GM23248 (cell line): ENCODE results near the gene TNF.

Source experiments
- EZH2 ChIP-seq: fragments of 200-600 bp; sonication (generic); IDR thresholded peaks from 2 replicates; pipeline ENCODE4 v1.6.1; 2018; ENCODE audit warnings: antibody characterized with exemption, mild to moderate bottlenecking; ENCODE audit not compliant: insufficient read depth, poor library complexity, severe bottlenecking
- EZH2phosphoT487 ChIP-seq: fragments of 200-600 bp; sonication (generic); IDR thresholded peaks from 2 replicates; pipeline ENCODE4 v1.6.1; 2018; ENCODE audit warnings: antibody characterized with exemption, moderate library complexity, mild to moderate bottlenecking, low read depth; ENCODE audit not compliant: insufficient read depth

GRCh38 chr6:31620586-31621319 is 45.4 kb downstream of the TNF start, which contains the start of gene PRRC2A:
- TF ChIP-seq EZH2 (no peak), EZH2phosphoT487 (no peak)
